Testis (tissue), 3 donors: ENCODE data around the gene DPEP1. TPM values are rescaled to one million over a fixed set of nuclear protein-coding genes. Genes with fewer than 3 reads are reported as not detected.
"Not testable (repeated sequence)": the region's sequence is repeated elsewhere in the genome, so short reads cannot be mapped to it uniquely, and the experiment has no call there.

Source experiments
- DNase-seq: peaks from one replicate; pipeline ENCODE4 v3.0.0-alpha.2; 2019
- H3K27ac ChIP-seq, 2 donors: fragments of 200-600 bp; sonication (generic); one replicate each; pipeline ENCODE4 v1.5.1; 2019
- H3K27me3 ChIP-seq: fragments of 200-600 bp; sonication (generic); one replicate; pipeline ENCODE4 v1.5.1; 2019
- H3K36me3 ChIP-seq: fragments of 200-600 bp; sonication (generic); one replicate; pipeline ENCODE4 v1.5.1; 2017; ENCODE audit warnings: low read depth; ENCODE audit errors: missing control alignments
- H3K4me1 ChIP-seq: fragments of 200-600 bp; sonication (generic); one replicate; pipeline ENCODE4 v1.5.1; 2019
- H3K4me3 ChIP-seq, 2 donors: fragments of 200-600 bp; sonication (generic); one replicate each; pipeline ENCODE4 v1.5.1; 2017 to 2019
- H3K9me3 ChIP-seq: fragments of 200-600 bp; sonication (generic); one replicate; pipeline ENCODE4 v1.5.1; 2017
- CTCF ChIP-seq, 3 experiments: fragments of 450-650 bp in 2 of 3; fragments of 200-600 bp in 1 of 3; sonication (generic) in 1 of 3; IDR thresholded peaks; one replicate each; pipeline ENCODE4 v1.5.1; 2016 to 2019; ENCODE audit warnings: antibody characterized with exemption in 3 of 3, mild to moderate bottlenecking in 2 of 3, moderate library complexity in 1 of 3
- POLR2A ChIP-seq: fragments of 450-650 bp; IDR thresholded peaks from one replicate; pipeline ENCODE4 v1.6.1; 2017; ENCODE audit warnings: antibody characterized with exemption, mild to moderate bottlenecking, moderate library complexity
- WGBS, 2 donors: methylation state at CpG; one replicate each; pipeline ENCODE4 v1.1.5; 2018; 5-methylcytosine and 5-hydroxymethylcytosine counted together
- intact Hi-C: fragments of 100-400 bp; cut with DNase I; formaldehyde crosslinking; loops from one replicate; pipeline ENCODE4 v1.15.1; 2023; ENCODE audit warnings: low total_unique reads
- polyA plus RNA-seq: library from polyadenylated mRNA; stranded (reverse); fragments of 350-450 nt; fragmentation: Illumina TruSeq; extraction: RNeasy Lipid Tissue Mini Kit (QIAGEN cat#74804); gene quantifications from one replicate; pipeline ENCODE4 v1.2.3, GENCODE V29; 2014; ENCODE audit warnings: low read depth, low replicate concordance; ENCODE audit not compliant: insufficient read depth
- total RNA-seq, 2 donors: library from RNA; depleted of rRNA; stranded (reverse); fragments of >200 nt; gene quantifications; one replicate each; pipeline ENCODE4 v1.2.3, GENCODE V29; 2016

DPEP1 gene
- total and polyA plus RNA-seq, 3 donors from 2014 or later = 105 to 256 (median 125) TPM

- Histone ChIP-seq H3K27ac (no peak overlapping the region), H3K27me3 (no peaks in the 10 kb centered on the region), H3K9me3 (no peaks in the 10 kb centered on the region), H3K4me1 (no peaks in the 10 kb centered on the region), H3K4me3 (no peak overlapping the region), H3K36me3 (no peaks in the 10 kb centered on the region)
- intact Hi-C loops = no loop called here
- no peak for TF ChIP-seq POLR2A
- no peak for TF ChIP-seq CTCF (IDR thresholded peaks at IDR 0.05)
- WGBS, 2 donors = 91 to 92% methylated on average over 4 to 49 of the region's 49 CpGs
- DNase-seq = no peak
Observed at GRCh38 chr16:89583895-89584644, 29.4 kb upstream of the DPEP1 start.

GRCh38 chr16:89584768-89585549 is 28.5 kb upstream of the DPEP1 start:
- H3K36me3 ChIP-seq = no peaks in the 10 kb centered on the region
- DNase-seq = no peak
- H3K9me3 ChIP-seq = no peaks in the 10 kb centered on the region
- no peak overlapping the region for H3K27ac ChIP-seq
- 74 to 78% methylated on average over 22 to 25 of the region's 25 CpGs for WGBS, 2 donors
- H3K27me3 ChIP-seq = no peaks in the 10 kb centered on the region
- H3K4me3 ChIP-seq = no peak overlapping the region
- no peaks in the 10 kb centered on the region for H3K4me1 ChIP-seq
- intact Hi-C loops = no loop called here
- no peak for TF ChIP-seq CTCF (IDR thresholded peaks at IDR 0.05)
- no peak for TF ChIP-seq POLR2A

DNA sequence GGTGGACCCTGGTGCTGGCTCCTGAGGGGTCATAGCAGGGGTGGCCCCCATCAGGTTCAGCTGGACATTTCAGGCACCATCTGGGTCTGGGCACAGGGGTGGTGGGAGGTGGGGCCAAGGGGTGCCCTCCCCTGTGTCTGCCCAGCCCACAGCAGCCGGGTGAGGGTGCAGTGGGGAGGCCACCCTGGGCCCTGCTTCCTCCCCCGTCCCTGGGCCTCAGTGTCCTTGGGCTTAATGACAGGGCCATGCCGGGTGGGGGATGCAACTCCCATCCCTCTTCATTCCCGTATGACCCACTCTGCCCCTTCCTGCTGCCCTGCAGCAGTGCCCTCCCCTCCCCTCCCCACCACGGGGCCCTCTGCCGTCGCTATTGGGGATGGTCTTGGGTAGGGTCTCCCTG is 27.2 kb upstream of the DPEP1 start:
- 60 to 68% methylated on average over 1 to 7 of the region's 7 CpGs for WGBS, 2 donors
- H3K36me3 ChIP-seq = no peaks in the 10 kb centered on the region
- intact Hi-C loops = no loop called here

GRCh38 chr16:89586853-89587252 is 26.6 kb upstream of the DPEP1 start:
- peak; percentile 43 for DNase-seq
- 63 to 68% methylated on average over 12 to 19 of the region's 25 CpGs for WGBS, 2 donors
- intact Hi-C loops = no loop called here

More for the DNA sequence above, 27.2 kb upstream of the DPEP1 start:
- no peaks in the 10 kb centered on the region for H3K4me1 ChIP-seq
- H3K9me3 ChIP-seq = no peaks in the 10 kb centered on the region
- TF ChIP-seq CTCF (IDR thresholded peaks at IDR 0.05) (no peak), POLR2A (no peak)
- H3K27me3 ChIP-seq = no peaks in the 10 kb centered on the region
- no peak for DNase-seq
- H3K27ac ChIP-seq = no peak overlapping the region
- H3K4me3 ChIP-seq = no peak overlapping the region

DNA sequence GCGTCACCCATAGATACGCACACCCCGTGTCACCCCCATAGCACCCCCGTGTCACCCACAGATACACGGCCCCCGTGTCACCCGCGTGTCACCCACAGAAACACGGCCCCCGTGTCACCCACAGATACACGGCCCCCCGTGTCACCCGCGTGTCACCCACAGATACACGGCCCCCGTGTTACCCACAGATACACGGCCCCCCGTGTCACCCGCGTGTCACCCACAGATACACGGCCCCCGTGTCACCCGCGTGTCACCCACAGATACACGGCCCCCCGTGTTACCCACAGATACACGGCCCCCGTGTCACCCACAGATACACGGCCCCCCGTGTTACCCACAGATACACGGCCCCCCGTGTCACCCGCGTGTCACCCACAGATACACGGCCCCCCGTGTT is 25.8 kb upstream of the DPEP1 start:
- H3K36me3 ChIP-seq, H3K4me1 ChIP-seq, H3K4me3 ChIP-seq, intact Hi-C loops, H3K27me3 ChIP-seq, H3K27ac ChIP-seq, H3K9me3 ChIP-seq, DNase-seq: not testable (repeated sequence)
- 84 to 86% methylated on average over 5 to 10 of the region's 36 CpGs for WGBS, 2 donors

More at GRCh38 chr16:89586853-89587252, 26.6 kb upstream of the DPEP1 start:
- H3K4me1 ChIP-seq = no peaks in the 10 kb centered on the region
- H3K27me3 ChIP-seq = no peaks in the 10 kb centered on the region
- no peaks in the 10 kb centered on the region for H3K9me3 ChIP-seq
- H3K4me3 ChIP-seq = no peak overlapping the region
- TF ChIP-seq CTCF (IDR thresholded peaks at IDR 0.05) (no peak), POLR2A (no peak)
- H3K36me3 ChIP-seq = no peaks in the 10 kb centered on the region
- no peak overlapping the region for H3K27ac ChIP-seq
